Measurements from ENCODE around the gene HOXC6.
"Not testable (repeated sequence)": the region's sequence is repeated elsewhere in the genome, so short reads cannot be mapped to it uniquely, and the experiment has no call there.

Gene HOXC6

GRCh38 chr12:54060174-54060974, 32.1 kb downstream of the HOXC6 start:
- no peak for DNase-seq

- DNase-seq = no peak
Observed at GRCh38 chr12:54060975-54061778, 32.9 kb downstream of the HOXC6 start.

GRCh38 chr12:54065677-54066076, 37.4 kb downstream of the HOXC6 start:
- DNase-seq = no peak

GRCh38 chr12:54066408-54066807, 38.2 kb downstream of the HOXC6 start:
- no peak for DNase-seq

- no peak for DNase-seq
Observed at GRCh38 chr12:54068418-54069070, 40.3 kb downstream of the HOXC6 start.

GRCh38 chr12:54071942-54072341, 43.7 kb downstream of the HOXC6 start:
- no peak for DNase-seq

- no peak for DNase-seq
Observed at GRCh38 chr12:54074308-54074707, 46.1 kb downstream of the HOXC6 start.

- no peak for DNase-seq
Observed at GRCh38 chr12:54075409-54075808, 47.2 kb downstream of the HOXC6 start.

GRCh38 chr12:54075974-54076373, 47.7 kb downstream of the HOXC6 start:
- DNase-seq = no peak

GRCh38 chr12:54077843-54078242, 49.6 kb downstream of the HOXC6 start:
- DNase-seq = not testable (repeated sequence)

- DNase-seq = not testable (repeated sequence)
Observed at GRCh38 chr12:54079115-54079514, 50.9 kb downstream of the HOXC6 start.

Measured in NCI-H524 treated with DMSO at 0.1 percent for 48 hours (cell line).